Measurements from ENCODE around the gene LATS1. TPM values are rescaled to one million over a fixed set of nuclear protein-coding genes. Genes with fewer than 3 reads are reported as not detected.

Gene LATS1
- total and polyA plus RNA-seq, 4 donors: 7.1 to 35.4 (median 16.8) TPM

DNA sequence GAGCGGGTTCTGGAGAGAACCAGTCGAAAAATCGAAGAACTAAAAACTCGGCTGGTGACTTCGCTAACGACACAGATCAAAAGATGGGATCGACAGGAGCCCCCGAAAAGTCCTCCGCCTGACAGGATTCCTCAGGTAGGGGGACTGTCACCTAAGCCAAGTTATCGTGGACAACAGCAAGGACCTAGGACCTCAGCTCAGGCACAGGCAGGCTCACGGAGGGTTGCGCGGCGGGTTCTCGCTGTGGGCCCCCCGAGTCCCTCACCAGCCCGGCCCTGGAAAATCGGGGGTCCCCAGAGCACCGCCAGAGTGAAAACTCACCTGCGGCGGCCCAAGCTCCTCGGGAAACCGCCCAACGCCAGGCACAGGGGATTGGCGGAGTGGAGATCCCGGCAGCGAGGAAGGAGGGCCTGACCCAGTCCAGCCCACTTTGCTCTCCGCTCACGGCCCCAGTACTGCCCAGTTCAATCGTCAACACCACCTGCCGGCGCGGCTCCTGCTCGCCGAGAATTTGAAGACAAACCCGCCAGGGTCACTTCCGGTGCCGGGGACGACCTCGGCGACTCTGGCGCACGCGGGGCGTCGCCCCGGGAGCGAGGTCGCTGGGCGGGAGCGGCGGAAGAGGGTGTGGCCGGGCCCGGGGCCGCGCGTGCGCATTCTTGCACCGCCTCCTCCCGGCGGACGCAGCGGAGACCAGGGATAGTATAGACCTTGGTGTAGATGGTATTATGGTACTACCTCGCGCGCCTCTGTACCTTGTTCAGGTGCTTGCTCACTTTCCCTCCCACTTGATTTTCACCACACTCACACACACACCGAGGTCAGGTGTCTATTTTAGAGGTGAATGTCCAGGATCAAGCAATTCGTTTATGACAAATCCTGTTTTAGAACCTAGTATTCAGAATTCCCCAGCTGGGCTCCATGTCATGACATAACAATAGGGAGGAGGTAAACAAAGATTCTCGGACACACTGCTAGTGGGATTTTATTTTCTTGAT lies 69.5 kb downstream of the LATS1 start, which contains the start of gene KATNA1:
Gene KATNA1, minus strand, starts transcription at position 567 of the 998 bp plus-strand sequence. CDS start 10,167 bp downstream, outside the sequence.
- peak; percentile 97 for ATAC-seq (ENCODE audit: insufficient read depth, low FRiP score)
- peak within 1 kb of the TSS; percentile 86 for H3K4me3 ChIP-seq
- peaks cover 0 to 2% (median 0%) of the 10 kb centered on the region in 4 donors for H3K36me3 ChIP-seq (ENCODE audit: control insufficient read depth in 4 of 4, insufficient read depth in 4 of 4, low read length in 4 of 4)
- DNase-seq: peak; percentile 82 to 86 (median 86)
- peak within 1 kb of the TSS; percentile 76 to 93 for H3K9ac ChIP-seq (ENCODE audit: insufficient read depth in 1 of 2, low read length in 2 of 2)
- H3K27me3 ChIP-seq (ENCODE audit: control insufficient read depth in 3 of 3, insufficient read depth in 3 of 3, low read length in 2 of 3): no peaks in the 10 kb centered on the region
- WGBS, 2 donors: 0 to 1% methylated on average over 68 to 69 of the region's 69 CpGs
- TF ChIP-seq, protein P1, sequence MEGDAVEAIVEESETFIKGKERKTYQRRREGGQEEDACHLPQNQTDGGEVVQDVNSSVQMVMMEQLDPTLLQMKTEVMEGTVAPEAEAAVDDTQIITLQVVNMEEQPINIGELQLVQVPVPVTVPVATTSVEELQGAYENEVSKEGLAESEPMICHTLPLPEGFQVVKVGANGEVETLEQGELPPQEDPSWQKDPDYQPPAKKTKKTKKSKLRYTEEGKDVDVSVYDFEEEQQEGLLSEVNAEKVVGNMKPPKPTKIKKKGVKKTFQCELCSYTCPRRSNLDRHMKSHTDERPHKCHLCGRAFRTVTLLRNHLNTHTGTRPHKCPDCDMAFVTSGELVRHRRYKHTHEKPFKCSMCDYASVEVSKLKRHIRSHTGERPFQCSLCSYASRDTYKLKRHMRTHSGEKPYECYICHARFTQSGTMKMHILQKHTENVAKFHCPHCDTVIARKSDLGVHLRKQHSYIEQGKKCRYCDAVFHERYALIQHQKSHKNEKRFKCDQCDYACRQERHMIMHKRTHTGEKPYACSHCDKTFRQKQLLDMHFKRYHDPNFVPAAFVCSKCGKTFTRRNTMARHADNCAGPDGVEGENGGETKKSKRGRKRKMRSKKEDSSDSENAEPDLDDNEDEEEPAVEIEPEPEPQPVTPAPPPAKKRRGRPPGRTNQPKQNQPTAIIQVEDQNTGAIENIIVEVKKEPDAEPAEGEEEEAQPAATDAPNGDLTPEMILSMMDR (IDR thresholded peaks at IDR 0.05; ENCODE audit: control extremely low read depth, extremely low read depth): no peak
- no peaks in the 10 kb centered on the region for H3K9me3 ChIP-seq (ENCODE audit: control insufficient read depth in 4 of 4, insufficient read depth in 3 of 4, low read length in 3 of 4)
- H3K4me1 ChIP-seq (ENCODE audit: control insufficient read depth in 5 of 5, insufficient read depth in 5 of 5, low read length in 5 of 5): peaks cover 0 to 11% (median 0%) of the 10 kb centered on the region in 5 donors
- H3K27ac ChIP-seq (ENCODE audit: low read depth in 1 of 2, low read length in 1 of 2): peak within 1 kb of the TSS; percentile 85 to 95

GRCh38 chr6:149646599-149646998 lies 71.3 kb downstream of the LATS1 start:
- TF ChIP-seq, protein P1 (IDR thresholded peaks at IDR 0.05; ENCODE audit: control extremely low read depth, extremely low read depth): no peak
- Histone ChIP-seq H3K9me3 (ENCODE audit: control insufficient read depth in 4 of 4, insufficient read depth in 3 of 4, low read length in 3 of 4) (no peaks in the 10 kb centered on the region), H3K27me3 (ENCODE audit: control insufficient read depth in 3 of 3, insufficient read depth in 3 of 3, low read length in 2 of 3) (no peaks in the 10 kb centered on the region), H3K4me1 (ENCODE audit: control insufficient read depth in 5 of 5, insufficient read depth in 5 of 5, low read length in 5 of 5) (peaks cover 0 to 14% (median 0%) of the 10 kb centered on the region in 5 donors), H3K27ac (ENCODE audit: low read depth in 1 of 2, low read length in 1 of 2) (no peak overlapping the region), H3K9ac (ENCODE audit: insufficient read depth in 1 of 2, low read length in 2 of 2) (no peak overlapping the region), H3K4me3 (no peak overlapping the region), H3K36me3 (ENCODE audit: control insufficient read depth in 4 of 4, insufficient read depth in 4 of 4, low read length in 4 of 4) (peaks cover 0 to 2% (median 0%) of the 10 kb centered on the region in 4 donors)
- WGBS, 2 donors: 76 to 92% methylated on average over 3 of the region's 3 CpGs
- ATAC-seq (ENCODE audit: insufficient read depth, low FRiP score) (no peak), DNase-seq (no peak)

DNA sequence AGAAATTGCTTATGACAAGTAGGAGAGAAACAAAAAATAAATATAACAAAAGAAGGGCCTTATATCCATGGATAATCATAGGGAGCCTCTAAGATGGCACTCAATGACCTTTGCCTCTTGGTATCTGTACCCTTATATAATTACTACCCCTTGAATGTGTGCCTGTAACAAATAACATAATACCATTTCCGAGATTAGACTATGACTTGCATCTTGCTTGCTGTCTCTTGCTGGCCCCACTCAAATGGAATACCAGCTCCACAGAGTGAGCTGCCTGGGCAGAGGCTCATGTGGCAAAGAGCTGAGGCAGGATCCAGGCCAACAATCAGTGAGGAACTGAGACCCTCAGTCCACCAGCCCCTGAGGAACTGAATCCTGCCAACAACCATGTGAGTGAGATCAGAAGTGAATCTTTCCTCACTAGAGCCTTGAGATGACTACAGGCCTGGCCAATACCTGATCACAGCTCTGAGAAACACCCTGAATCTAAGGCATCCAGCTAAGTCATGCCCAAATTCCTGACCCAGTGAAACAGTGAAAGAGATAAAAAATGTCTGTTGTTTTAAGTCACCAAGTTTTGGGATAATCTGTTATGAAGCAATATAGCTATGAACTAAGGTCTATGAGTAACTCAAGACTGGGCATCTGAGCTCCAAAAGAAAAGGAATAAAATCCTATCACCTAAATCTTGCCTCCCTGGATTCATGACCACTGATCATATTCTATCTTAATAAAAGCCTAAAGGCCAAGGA lies 74.9 kb downstream of the LATS1 start:
- Histone ChIP-seq H3K27me3 (ENCODE audit: control insufficient read depth in 3 of 3, insufficient read depth in 3 of 3, low read length in 2 of 3) (no peaks in the 10 kb centered on the region), H3K4me1 (ENCODE audit: control insufficient read depth in 5 of 5, insufficient read depth in 5 of 5, low read length in 5 of 5) (peaks cover 0 to 14% (median 0%) of the 10 kb centered on the region in 5 donors), H3K4me3 (no peak overlapping the region), H3K36me3 (ENCODE audit: control insufficient read depth in 4 of 4, insufficient read depth in 4 of 4, low read length in 4 of 4) (peaks cover 0 to 5% (median 0%) of the 10 kb centered on the region in 4 donors), H3K9ac (ENCODE audit: insufficient read depth in 1 of 2, low read length in 2 of 2) (no peak overlapping the region), H3K27ac (ENCODE audit: low read depth in 1 of 2, low read length in 1 of 2) (no peak overlapping the region), H3K9me3 (ENCODE audit: control insufficient read depth in 4 of 4, insufficient read depth in 3 of 4, low read length in 3 of 4) (no peaks in the 10 kb centered on the region)
- no peak for ATAC-seq (ENCODE audit: insufficient read depth, low FRiP score)
- TF ChIP-seq, protein P1 (IDR thresholded peaks at IDR 0.05; ENCODE audit: control extremely low read depth, extremely low read depth): no peak
- 96 to 97% methylated on average over 1 of the region's 1 CpG for WGBS, 2 donors
- no peak for DNase-seq

Measured in lung (tissue), 12 donors.